LNCAP (cell line): ENCODE results near the gene ARFGEF2.

Experiments used
- TF ChIP-seq, protein P1 (sequence below): fragments of 450-650 bp; IDR thresholded peaks from 2 replicates; pipeline ENCODE4 v1.5.1; 2017; ENCODE audit warnings: mild to moderate bottlenecking

The ARFGEF2 gene

DNA sequence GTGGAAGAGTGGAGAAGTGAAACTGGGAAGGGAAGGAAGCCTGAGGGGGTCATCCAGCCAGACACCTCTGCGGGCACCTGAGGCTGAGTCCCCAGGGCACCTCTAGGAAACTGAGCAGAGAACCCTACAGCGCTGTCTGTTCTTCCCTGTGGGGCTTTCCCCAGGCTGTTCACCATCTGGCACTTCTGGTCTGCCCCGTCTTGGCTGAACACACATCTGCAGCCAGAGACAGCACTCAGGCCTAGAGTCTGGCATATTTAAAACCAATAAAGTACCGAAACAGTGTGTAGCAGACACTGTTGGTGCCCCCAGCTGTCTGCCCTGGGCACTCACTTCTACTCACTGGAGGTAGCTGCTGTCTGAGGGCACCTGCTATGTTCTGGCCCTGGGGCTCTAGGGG is 9.4 kb upstream of the ARFGEF2 start:
- TF ChIP-seq, protein P1, sequence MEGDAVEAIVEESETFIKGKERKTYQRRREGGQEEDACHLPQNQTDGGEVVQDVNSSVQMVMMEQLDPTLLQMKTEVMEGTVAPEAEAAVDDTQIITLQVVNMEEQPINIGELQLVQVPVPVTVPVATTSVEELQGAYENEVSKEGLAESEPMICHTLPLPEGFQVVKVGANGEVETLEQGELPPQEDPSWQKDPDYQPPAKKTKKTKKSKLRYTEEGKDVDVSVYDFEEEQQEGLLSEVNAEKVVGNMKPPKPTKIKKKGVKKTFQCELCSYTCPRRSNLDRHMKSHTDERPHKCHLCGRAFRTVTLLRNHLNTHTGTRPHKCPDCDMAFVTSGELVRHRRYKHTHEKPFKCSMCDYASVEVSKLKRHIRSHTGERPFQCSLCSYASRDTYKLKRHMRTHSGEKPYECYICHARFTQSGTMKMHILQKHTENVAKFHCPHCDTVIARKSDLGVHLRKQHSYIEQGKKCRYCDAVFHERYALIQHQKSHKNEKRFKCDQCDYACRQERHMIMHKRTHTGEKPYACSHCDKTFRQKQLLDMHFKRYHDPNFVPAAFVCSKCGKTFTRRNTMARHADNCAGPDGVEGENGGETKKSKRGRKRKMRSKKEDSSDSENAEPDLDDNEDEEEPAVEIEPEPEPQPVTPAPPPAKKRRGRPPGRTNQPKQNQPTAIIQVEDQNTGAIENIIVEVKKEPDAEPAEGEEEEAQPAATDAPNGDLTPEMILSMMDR, result no peak

DNA sequence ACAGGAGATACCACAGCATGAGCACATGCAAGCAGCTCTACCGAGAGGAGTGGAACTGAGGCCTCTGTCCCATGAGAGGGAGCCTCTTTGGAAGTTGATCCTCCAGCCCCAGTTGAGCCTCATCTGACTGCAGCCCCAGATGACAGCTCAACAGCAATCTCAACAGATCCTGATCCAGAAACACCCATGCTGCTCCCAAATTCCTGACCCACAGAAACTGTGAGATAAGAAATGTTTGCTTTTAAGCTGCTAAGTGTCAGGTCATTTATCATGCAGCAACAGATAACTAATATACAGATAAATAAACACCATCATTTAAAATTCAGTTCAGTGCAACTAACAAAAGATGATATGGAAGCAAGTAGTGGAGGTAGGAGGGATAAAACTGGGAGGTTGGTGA is 4.8 kb upstream of the ARFGEF2 start:
- TF ChIP-seq, protein P1, result no peak

DNA sequence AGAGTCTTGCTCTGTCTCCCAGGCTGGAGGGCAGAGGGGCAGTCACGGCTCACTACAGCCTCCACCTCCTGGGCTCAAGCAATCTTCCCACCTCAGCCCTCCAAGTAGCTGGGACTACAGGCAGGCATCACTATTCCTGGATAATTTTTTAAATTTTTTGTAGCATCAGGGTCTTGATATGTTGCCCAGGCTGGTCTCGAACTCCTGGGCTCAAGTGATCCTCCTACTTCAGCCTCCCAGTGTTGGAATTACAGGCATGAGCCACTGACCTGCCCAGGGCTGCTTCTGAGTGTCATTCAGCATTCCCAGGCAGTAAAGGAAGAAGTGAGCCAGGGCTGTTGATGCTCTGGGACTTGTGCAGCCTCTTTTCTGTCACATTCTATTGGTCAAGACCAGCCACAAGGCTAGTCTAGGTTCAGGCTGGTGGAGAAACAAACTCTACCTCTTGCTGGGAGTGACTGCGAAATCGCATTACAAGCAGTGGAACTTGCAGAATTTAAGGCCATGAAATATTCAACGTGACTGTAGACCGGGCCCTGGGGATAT is 2.1 kb upstream of the ARFGEF2 start:
- TF ChIP-seq, protein P1, result no peak

DNA sequence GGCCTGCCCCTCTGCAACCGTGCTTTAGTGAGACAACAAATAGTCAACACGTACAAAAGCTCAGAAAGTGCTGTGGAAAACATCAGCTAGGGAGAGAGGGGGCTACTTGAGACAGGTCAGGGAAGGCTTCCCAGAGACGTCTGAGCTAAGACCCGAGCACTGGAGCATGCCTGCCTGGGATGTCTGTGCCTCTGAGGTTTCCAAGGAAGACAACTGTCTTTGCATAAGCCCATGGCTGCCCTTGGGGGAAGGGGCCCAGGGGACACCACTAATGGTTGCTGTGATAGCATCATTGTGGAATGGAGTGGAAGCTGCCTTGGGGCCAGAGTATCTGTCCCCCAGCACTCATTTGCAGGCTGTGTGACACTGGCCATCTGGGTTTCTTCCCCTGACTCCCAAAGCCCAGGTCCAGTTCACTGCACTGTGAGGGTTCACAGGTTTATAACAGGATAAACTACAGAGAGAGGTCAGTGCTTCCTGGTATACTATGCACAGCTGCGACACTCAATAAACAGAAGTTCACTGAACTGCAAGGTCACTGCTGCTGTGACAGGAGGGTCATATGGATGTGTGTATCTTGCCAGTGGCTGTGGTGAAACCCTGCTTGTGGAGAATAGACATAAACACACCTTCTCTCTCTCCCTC is 1.5 kb upstream of the ARFGEF2 start:
- TF ChIP-seq, protein P1, result no peak

DNA sequence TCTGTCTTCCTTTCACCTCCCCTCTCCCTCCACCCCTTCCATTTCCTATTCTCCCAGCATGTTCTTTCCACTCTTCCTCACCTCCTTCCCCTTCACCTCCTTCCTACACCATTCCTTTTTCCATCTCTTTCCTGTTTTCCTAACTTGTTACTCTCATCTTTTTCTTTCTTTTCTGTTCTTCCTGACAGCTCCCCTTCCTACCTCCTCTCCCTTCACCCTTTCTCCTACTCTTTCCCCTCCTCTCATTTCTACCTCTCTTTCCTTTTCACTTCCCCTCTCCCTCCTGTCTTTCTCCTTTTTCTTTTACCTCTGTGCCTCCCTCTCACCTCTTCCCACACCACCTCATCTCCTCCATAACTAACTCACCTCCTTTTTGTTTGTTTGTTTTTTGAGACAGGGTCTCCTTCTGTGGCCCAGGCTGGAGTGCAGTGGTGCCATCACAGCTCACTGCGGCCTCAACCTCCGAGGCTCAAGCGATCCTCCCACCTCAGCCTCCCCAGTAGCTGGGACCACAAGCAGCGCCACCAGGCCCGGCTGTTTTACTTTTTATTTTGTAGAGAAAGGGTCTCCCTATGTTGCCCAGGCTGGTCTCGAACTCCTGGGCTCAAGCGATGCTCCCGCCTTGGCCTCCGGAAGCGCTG is 864 bp upstream of the ARFGEF2 start:
- TF ChIP-seq, protein P1, result no peak

DNA sequence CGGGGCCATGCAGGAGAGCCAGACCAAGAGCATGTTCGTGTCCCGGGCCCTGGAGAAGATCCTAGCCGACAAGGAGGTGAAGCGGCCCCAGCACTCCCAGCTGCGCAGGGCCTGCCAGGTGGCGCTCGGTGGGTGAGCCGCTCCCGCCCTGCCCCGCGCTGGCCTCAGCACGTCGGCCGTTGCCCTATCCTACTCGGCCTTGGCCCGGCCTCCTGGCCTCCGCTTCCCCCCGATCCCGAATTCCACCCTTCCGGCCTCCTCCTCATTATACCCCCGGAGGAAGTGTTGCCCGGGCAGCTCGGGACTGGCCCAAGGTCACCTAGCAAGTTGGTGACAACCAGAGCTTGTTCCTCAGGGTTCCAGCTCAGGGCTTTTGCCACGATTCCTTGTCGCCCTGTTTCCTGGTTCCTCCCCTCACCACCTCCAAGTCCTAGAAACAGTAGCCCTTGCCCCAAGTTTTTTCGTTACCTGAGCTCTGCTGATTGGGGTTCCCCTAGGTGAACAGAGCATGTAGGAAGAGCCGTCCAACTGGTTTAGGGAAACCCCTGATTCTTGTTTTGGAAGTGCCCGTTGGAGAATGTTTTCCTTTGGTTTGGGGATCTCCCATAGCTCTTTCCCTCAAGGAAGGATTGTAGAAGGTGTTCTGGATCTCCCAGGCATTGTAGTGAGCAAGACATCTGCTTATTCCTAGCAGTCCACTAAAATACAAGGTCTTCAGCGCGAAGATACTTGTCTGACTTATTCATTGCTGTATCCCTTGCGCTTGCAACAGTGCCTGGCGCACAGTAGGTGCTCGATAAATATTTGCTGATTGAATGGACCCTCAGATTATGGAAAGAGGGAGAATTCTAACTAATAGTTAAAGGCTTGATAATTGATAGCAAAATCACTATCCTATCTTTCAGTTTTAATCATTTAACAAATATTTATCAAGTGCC is 641 bp downstream of the ARFGEF2 start:
- TF ChIP-seq, protein P1, result peak; percentile 9; the same call in 1 of the 2 replicates

DNA sequence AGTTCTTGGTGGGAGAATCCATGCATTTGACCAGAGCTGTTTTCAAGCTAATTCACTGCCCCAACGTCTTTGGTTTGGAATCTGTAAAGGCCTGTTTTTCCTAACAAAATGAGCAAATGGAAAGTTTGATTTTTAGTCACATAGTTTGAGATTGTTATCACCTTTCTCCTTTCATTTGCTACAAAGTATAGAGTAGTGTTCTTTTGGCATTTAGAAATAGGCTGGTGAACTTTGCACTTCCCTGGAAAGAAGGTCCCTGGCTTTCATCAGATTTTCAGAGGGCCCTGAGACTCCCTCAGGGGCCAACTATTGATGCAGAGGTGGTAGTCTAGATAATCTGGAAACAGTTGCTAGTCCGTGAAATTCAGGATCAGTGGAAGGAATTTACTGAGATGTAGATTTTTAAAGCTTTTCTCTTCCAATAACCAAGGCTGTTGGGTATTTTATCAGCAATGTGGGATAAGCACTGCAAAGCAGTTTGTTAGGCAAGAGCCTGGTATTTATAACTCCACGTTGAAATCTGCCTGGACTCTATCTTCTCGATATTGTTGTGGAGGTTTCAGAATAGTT is 1.7 kb downstream of the ARFGEF2 start:
- TF ChIP-seq, protein P1, result no peak
